Fibroblast of gingiva (primary cell): Measurements from ENCODE around the gene CISD3.

Experiments
- DNase-seq: peaks from one replicate; pipeline ENCODE4 v3.0.0-alpha.2; 2011; ENCODE audit warnings: low read depth

The CISD3 gene

DNA sequence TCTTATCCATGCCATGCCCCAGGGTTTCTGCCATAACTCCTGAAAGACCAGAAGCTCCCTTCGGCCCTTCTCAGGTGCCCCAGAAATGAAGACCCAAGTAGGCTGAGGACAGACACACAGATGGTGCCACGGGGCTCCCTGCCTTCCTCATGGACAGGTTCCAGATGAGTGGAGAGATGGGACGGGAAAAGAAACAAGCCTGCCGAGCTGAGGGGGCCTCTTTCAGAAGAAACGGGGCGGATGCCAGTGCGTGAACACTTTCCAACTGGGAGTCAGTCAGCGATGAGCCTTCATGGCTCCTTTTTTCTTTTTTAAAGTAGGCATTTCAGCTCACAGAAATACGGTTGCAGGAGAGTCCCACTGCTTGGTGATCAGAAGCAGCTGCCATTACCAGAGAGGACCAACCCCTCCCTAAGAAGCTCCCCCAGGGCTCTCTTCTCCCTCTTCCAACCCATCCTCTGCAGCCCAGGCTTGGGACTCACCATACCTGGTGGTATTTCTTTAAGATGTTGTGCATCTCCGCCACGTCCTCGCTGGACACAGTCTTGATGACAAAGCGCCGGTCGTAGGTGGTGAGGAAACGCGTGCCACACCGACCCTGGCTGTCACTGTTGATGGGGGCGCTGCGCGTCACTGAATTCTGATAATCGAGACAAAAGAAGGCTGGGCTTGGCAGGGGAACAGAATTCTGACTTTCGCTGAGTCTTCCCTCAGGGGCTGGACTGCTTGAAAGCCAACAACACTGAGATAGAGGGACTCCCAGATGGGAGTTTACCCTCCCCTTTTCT, 50.0 kb downstream of the CISD3 start:
- DNase-seq = no peak

DNA sequence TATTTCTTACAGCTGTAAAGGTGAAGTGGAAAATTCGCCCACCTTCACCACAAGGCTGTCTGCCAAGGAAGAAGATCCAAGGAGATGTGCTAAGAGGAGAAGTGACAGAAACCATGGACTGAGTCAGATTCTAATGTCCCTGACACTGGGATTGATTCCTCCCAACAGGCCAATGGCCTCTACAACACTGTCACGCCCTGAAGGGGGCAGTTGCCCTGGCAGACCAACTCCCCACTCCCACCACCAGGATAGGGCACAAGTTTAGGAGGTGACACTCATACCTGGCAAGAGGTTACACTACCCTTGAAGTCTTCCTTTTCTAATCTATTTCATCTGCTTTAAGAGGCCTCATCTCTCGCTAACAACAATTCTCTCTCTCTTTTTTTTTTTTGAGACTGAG, 53.1 kb downstream of the CISD3 start:
- DNase-seq = no peak
